GM11168 (cell line): Measurements from ENCODE around the gene TLL2.

ENCODE experiments used
- in situ Hi-C: fragments of 300-500 bp; cut with MboI; formaldehyde crosslinking; loops from one replicate; pipeline ENCODE4 v1.12.0; 2022; ENCODE audit warnings: low sequenced_read_pairs; ENCODE audit not compliant: unreplicated experiment

The TLL2 gene

DNA sequence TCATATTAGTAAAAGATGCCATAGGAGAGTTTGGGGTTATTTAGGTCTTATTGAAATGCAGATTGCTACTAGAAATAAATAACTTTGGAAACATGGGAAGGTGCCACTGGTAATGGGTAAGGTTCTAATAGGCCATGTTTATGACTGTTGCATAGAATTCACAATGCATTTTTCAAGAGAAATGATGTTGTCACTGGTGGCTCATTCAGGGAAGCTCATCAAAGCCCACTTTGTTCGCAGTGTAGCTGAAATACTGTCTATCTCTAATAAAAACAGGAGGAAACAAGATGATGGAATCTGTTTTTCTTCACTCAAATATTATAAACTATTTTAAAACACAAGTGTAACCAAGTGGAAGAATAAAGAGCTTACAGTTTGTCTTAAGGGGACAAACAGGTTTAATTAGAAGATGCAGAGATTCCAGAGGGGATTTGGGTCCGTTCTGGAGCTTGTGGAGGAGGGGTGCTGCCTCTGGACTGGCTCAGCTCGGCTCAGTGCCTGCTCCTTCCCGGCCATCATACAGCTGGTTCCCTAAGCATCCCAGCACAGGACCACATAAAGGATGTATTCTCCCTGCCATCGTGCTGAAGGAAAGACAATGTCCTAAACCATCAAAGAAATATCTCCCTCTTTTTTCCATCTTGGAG lies 175.3 kb downstream of the TLL2 start:
- in situ Hi-C loops, result no loop called here

DNA sequence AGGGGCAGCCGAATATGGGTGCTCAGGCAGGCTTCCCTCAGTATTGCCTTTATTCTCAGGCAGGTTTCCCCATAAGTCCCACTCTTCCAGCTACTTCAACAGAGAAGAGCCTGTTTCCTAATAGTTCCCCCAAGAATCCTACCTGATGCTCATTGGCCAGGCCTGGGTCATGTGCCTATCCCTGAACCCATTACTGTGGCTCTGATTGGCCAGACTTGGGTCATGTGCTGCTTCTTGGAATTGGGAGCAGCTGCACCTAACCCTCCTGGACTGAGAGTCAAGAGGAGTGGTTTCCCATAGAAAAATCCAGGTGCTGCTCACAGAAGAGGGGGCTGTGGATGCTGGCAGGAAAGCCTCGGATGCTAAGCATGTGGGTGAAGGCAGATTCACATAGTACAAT lies 176.6 kb downstream of the TLL2 start:
- in situ Hi-C loops, result no loop called here

DNA sequence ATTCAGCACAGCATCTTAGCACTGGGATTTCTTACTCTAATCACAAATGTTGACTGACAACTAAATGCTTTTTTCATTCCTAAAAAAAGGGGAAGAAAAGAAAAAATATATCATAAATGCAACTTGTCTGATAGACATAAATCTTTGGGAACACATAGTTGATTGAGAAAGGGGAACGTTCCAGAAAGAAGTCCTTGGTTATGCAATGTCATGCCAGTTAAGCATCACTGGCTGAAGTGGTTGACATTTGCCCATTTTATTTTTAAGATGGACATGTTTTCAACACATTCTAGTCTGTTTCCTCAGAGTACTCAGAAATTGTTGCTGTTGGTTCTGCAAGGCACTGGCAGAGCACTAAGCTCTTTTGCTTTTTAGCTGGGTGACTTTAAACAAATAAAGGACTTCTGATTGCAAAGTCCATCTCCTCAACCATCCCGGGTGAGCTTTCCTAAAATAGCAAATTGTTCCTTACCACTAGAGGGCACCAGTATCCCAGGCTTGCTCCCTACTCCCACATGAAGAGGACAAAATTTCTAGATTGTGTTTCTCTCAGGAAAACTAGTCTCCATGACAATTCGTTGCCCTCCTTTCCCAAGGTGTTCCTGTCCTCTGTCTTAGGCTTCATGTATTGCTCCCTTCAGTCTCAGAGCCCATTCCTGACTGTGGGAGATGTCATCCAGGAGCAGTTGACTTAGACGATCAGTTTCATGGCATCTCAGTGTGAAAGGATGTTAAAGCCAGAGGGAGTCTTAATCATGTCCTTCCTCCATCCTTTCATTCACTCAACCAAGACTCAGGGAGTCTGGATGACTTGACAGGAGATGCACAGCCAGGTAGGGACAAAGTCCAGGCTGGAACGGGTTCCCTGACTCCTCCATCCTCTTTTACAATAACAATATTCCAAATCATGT lies 178.9 kb downstream of the TLL2 start:
- in situ Hi-C loops, result no loop called here

DNA sequence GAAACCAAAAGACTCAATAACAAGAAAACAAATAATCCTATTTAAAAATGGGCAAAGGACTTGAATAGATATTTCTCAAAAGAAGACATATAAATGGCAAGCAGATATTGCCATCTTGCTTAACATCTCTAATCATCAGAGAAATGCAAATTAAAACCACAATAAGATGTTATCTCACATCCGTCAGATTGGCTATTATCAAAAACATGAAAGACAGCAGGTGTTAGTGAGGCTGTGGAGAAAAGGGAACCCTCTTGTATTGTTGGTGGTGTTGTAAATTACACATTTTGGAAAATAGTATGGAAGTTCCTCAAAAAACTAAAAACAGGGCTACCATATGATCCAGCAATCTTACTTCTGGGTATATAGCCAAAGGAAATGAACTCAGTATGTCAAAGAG lies 180.6 kb downstream of the TLL2 start:
- in situ Hi-C loops, result no loop called here

DNA sequence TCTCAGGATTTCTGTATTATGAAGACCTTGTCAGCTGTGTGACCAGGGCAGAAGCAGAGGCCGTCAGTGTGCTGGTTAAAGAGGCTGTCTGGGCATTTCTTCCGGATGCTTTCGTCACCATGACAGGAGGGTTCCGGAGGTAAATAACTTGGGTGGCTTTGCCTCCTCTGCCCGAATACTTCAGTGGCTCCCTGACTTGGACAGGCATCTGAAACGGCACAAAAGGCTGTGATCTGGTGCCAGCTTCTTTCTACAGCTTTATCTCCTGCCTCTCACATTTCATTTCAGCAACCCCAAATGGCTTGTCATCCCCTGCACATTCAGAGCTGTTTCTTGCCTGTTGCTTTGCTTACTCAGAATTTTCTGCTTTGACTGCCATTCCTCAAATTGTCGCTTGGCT lies 186.3 kb downstream of the TLL2 start:
- in situ Hi-C loops, result no loop called here

DNA sequence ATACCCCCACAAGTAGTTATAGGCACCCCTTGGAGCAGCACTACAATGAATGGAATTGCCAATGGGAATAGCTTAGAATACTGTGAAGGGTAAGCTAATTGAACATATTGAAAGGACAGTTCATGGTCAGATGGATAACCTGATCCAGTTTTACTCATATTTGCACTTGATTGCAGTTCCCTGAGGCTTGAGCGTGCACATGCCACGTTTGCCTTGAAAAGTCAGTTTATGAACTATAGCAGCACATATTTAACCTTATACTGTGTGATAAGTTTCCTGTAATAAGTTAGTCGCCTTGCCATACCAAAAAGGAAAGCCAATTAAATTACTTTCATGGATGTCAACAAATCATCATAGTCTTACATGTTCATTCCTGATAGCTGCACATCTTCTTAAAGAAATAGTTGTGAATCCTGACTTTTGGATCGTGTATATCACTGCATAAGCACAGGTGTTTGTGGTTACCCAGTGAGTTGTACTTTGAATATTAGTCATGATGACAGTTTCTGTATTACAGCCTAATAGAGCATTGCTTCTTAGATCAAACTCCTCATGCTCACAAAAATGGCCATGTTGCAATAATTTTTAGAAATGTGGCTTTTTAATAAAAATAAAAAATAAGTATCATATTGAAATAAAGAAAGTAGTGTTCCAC lies 187.9 kb downstream of the TLL2 start:
- in situ Hi-C loops, result no loop called here

DNA sequence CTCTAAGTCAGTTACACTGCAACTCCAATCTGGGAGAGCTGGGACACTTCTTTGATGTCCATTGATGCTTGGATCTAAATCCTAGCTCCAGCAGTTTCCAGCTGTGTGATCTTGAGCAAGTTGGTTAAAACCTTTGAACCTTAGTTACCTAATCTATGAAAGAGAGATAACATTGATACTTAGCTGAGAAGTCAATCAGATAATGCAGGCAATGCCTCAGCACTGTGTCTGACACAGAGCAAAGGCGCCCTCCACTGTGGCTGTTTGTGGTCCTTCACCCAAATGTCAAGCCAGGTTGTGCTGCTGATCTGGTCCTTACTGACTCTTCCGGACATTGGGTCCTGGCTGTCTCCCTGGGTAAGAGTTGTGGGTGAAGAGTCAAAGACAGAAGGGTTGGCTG lies 189.3 kb downstream of the TLL2 start:
- in situ Hi-C loops, result loop anchor here (25.0 kb wide), 1 partner anchor 312 kb away; no protein-coding TSS in a partner anchor

DNA sequence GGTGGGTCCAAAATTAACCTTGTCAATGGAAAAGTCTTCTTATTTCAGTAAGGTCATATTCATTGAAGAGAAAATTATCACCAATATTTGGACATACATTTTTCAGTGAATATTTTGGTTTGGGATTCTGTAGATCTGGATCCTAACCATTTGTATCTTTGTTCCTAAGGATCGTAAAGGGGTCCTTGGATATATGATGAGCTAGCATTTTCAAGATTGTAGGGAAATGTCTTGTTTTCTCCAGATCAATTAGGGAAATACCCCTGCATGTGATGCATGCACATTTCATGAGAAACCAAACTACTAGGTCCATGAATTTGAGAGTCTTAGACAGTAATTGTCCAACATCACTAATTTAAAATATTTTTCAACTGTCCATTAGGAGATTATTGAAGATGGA lies 191.5 kb downstream of the TLL2 start:
- in situ Hi-C loops, result loop anchor here (25.0 kb wide), 1 partner anchor 310 kb away; no protein-coding TSS in a partner anchor

DNA sequence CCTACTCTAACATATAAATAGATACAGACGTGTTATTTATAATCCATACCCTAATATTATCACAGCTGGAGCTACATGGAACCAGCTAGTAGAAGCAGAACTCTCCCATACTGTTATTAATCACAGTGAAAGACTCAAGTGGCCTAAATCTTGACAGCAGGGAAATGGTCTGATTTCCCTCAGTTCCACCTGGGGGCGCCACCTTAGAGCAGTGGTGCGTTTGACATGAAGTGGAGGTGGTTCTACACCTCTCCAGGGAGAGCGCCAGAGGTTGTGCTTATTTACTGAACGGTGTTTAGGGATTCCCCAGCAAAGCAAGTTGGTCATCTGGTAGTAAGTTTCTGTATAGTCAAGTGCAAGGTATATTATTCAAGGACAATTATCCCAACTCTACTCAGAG lies 191.9 kb downstream of the TLL2 start:
- in situ Hi-C loops, result loop anchor here (25.0 kb wide), 1 partner anchor 310 kb away; no protein-coding TSS in a partner anchor

DNA sequence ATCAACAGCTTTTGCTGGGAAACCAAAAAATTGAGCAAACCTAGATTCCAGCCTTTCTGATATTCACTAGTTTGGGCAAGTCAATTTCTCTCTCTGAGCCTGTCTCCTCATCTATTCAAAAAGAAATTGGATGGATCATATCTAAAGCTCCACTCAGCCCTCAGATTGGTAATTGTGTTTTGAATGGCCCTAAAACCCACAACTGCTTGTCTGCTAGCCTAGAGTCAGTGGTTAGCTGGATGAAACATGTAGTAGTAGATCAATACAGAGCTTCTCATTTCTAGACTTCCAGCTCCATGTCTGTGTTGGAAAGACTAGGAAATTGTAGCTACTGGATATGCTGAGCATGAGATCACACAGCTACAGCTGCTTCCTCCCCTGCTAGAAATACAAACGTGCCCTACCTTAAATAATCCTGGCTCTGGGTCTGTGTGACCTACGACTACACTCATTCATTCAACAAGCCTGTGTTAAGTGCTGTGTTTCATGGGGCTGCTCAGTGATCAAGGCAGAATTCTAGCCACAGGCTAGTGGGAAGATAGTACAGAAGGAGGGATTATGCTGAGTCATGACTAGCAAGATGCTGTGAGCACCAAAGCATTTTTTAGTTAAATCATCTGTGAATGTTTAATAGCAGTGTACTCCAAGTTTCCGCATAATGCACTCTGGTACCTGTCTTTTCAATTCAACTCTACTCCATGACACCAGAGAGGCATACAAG lies 193.8 kb downstream of the TLL2 start:
- in situ Hi-C loops, result loop anchor here (25.0 kb wide), 1 partner anchor 308 kb away; no protein-coding TSS in a partner anchor

DNA sequence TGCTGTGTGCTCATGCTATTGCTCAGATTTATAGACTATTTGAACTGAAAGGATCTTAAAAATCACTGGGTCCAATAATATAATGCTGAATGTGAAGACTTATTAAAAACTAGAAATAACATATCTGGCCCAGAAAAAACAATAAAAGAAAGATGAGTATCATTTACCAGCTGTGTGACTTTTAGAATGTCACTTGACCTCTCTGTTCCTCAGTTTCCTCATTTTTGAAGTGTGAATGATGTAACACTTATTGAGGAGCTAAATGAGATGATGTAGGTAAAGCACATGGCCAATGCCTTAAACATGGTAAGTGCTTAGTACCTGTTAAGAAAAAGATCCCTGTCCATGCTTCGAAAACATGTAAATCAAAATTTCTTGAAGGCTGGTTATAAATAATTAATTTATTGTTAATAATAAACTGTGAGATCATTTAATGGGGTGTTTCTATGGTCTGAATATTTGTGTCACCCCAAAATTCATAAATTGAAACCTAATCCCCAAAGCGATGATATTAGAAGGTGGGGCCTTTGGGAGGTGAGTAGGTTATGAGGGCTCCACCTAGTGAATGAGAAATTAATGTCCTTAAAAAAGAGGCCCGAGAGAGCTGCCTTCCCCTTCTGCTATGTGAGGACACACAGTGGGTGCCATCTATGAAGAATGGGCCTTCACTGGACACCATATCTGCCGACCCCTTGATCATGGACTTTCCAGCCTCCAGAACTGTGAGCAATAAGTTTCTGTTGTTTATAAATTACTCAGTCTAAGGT lies 196.5 kb downstream of the TLL2 start:
- in situ Hi-C loops, result loop anchor here (25.0 kb wide), 1 partner anchor 305 kb away; no protein-coding TSS in a partner anchor
